ENCODE data around the gene LDLRAD3.

DNA sequence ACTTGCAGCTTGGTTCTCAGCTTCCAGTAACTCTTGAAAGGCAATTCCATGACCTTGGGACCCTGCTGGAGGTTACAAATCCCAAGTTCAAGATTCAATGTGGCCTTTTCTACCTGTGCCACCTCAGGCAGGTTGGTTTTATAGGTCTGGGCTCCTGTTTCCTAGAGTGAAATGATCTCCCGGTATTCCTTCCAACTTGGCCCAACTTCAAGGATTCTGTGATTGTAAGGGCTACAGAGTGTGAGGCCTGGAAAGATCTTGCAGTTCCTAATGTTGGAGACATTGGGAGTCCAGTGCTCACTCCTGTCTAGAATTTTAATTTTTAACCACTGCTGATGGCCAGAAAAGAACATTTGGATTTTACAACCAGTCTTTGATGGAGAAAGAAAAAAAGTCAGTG lies 91.6 kb downstream of the LDLRAD3 start:
- TF ChIP-seq POLR2A (IDR thresholded peaks at IDR 0.05) (no peak), EP300 (IDR thresholded peaks at IDR 0.05) (no peak)
- TF ChIP-seq, protein P1, sequence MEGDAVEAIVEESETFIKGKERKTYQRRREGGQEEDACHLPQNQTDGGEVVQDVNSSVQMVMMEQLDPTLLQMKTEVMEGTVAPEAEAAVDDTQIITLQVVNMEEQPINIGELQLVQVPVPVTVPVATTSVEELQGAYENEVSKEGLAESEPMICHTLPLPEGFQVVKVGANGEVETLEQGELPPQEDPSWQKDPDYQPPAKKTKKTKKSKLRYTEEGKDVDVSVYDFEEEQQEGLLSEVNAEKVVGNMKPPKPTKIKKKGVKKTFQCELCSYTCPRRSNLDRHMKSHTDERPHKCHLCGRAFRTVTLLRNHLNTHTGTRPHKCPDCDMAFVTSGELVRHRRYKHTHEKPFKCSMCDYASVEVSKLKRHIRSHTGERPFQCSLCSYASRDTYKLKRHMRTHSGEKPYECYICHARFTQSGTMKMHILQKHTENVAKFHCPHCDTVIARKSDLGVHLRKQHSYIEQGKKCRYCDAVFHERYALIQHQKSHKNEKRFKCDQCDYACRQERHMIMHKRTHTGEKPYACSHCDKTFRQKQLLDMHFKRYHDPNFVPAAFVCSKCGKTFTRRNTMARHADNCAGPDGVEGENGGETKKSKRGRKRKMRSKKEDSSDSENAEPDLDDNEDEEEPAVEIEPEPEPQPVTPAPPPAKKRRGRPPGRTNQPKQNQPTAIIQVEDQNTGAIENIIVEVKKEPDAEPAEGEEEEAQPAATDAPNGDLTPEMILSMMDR (IDR thresholded peaks at IDR 0.05): no peak

All from ovary (tissue), 3 donors.